HEK293 (cell line): ENCODE results near the gene CAMK1.

Experiments
- CTCF ChIA-PET: fragments of 350-600 bp; formaldehyde crosslinking; extraction: SDS; loops from one replicate; lab custom pipeline; 2021; ENCODE audit warnings: antibody characterized with exemption; lab: Yijun Ruan, JAX
- POLR2A ChIA-PET: fragments of 300-600 bp; formaldehyde crosslinking; extraction: SDS; loops from one replicate; lab custom pipeline; 2020; ENCODE audit warnings: antibody characterized with exemption, inconsistent platforms; lab: Yijun Ruan, JAX
- H3K27ac ChIP-seq: fragments of 200-500 bp; sonication (Bioruptor generic); 2 replicates; pipeline ENCODE4 v1.5.1; 2014; ENCODE audit warnings: low read depth, low read length, control low read depth, inconsistent platforms; ENCODE audit errors: extremely low read depth
- H3K36me3 ChIP-seq, 2 experiments: fragments of 200-500 bp in 1 of 2; sonication (Bioruptor generic) in 1 of 2; 1 replicate in 1 of 2; 2 replicates in 1 of 2; pipeline ENCODE4 v1.5.1; 2014 to 2017; ENCODE audit warnings: inconsistent platforms in 2 of 2, low read length in 2 of 2; ENCODE audit not compliant: control insufficient read depth in 2 of 2, insufficient read depth in 1 of 2
- H3K4me1 ChIP-seq: fragments of 200-500 bp; sonication (Bioruptor generic); 2 replicates; pipeline ENCODE4 v1.5.1; 2014; ENCODE audit warnings: mild to moderate bottlenecking, low read length, inconsistent platforms; ENCODE audit not compliant: control insufficient read depth, insufficient read depth
- H3K4me3 ChIP-seq: 2 replicates; pipeline ENCODE4 v1.5.1; 2011; ENCODE audit warnings: low read depth, mild to moderate bottlenecking, control low read depth, low read length, moderate library complexity
- H3K9me3 ChIP-seq: fragments of 200-500 bp; sonication (Bioruptor generic); 2 replicates; pipeline ENCODE4 v1.5.1; 2014; ENCODE audit warnings: low read depth, low read length, inconsistent platforms; ENCODE audit not compliant: control insufficient read depth, insufficient read depth
- HOXC10 ChIP-seq: sonication (generic); formaldehyde crosslinking; IDR thresholded peaks from 2 replicates; pipeline ENCODE4 v1.8.1; 2023; ENCODE audit warnings: mild to moderate bottlenecking, missing genetic modification reagents
- PRDM1 ChIP-seq: fragments of 450-650 bp; formaldehyde crosslinking; IDR thresholded peaks from 2 replicates; pipeline ENCODE4; 2016; ENCODE audit warnings: missing biosample characterization, missing genetic modification characterization
- PRDM6 ChIP-seq: fragments of 450-650 bp; formaldehyde crosslinking; IDR thresholded peaks from 2 replicates; pipeline ENCODE4 v1.5.1; 2017; ENCODE audit warnings: missing biosample characterization, missing genetic modification characterization
- RBAK ChIP-seq: fragments of 450-650 bp; formaldehyde crosslinking; IDR thresholded peaks from 2 replicates; pipeline ENCODE4 v1.5.1; 2016; ENCODE audit warnings: missing biosample characterization, missing genetic modification characterization
- SCRT2 ChIP-seq: fragments of 450-650 bp; formaldehyde crosslinking; IDR thresholded peaks from 2 replicates; pipeline ENCODE4 v1.5.1; 2016; ENCODE audit warnings: missing biosample characterization, missing genetic modification characterization
- TCF7L2 ChIP-seq: IDR thresholded peaks from 2 replicates; pipeline ENCODE4 v1.6.1; 2011; ENCODE audit warnings: low read depth, mild to moderate bottlenecking, inconsistent platforms, low read length, moderate library complexity, borderline replicate concordance
- ZFP37 ChIP-seq: fragments of 450-650 bp; formaldehyde crosslinking; IDR thresholded peaks from 2 replicates; pipeline ENCODE4 v1.5.1; 2016; ENCODE audit warnings: missing biosample characterization, missing genetic modification characterization
- ZFP41 ChIP-seq: fragments of 450-650 bp; formaldehyde crosslinking; IDR thresholded peaks from 2 replicates; pipeline ENCODE4 v1.5.1; 2016; ENCODE audit warnings: missing biosample characterization, missing genetic modification characterization, borderline replicate concordance
- ZFP69B ChIP-seq: fragments of 450-650 bp; formaldehyde crosslinking; IDR thresholded peaks from 2 replicates; pipeline ENCODE4 v1.5.1; 2016; ENCODE audit warnings: missing biosample characterization, missing genetic modification characterization
- ZNF146 ChIP-seq: fragments of 450-650 bp; formaldehyde crosslinking; IDR thresholded peaks from 2 replicates; pipeline ENCODE4 v1.5.1; 2016; ENCODE audit warnings: missing biosample characterization, missing genetic modification characterization
- ZNF157 ChIP-seq: fragments of 450-650 bp; formaldehyde crosslinking; IDR thresholded peaks from 2 replicates; pipeline ENCODE4 v1.5.1; 2016; ENCODE audit warnings: missing biosample characterization, missing genetic modification characterization
- ZNF202 ChIP-seq: fragments of 450-650 bp; formaldehyde crosslinking; IDR thresholded peaks from 2 replicates; pipeline ENCODE4 v1.5.1; 2016; ENCODE audit warnings: missing biosample characterization, missing genetic modification characterization, borderline replicate concordance
- ZNF221 ChIP-seq: fragments of 450-650 bp; formaldehyde crosslinking; IDR thresholded peaks from 2 replicates; pipeline ENCODE4 v1.5.1; 2017; ENCODE audit warnings: missing biosample characterization, missing genetic modification characterization, borderline replicate concordance
- ZNF274 ChIP-seq, 2 experiments: fragments of 200-500 bp in 1 of 2; fragments of 450-650 bp in 1 of 2; sonication (Bioruptor generic) in 1 of 2; formaldehyde crosslinking in 1 of 2; IDR thresholded peaks; 2 replicates each; pipeline versions ENCODE4 v1.5.1 to v1.6.1; 2014 to 2016; ENCODE audit warnings: borderline replicate concordance in 1 of 2, inconsistent platforms in 1 of 2, low read length in 1 of 2, missing biosample characterization in 1 of 2, missing genetic modification characterization in 1 of 2
- ZNF311 ChIP-seq: fragments of 450-650 bp; formaldehyde crosslinking; IDR thresholded peaks from 2 replicates; pipeline ENCODE4 v1.5.1; 2017; ENCODE audit warnings: missing biosample characterization, missing genetic modification characterization, borderline replicate concordance
- ZNF350 ChIP-seq: fragments of 450-650 bp; formaldehyde crosslinking; IDR thresholded peaks from 2 replicates; pipeline ENCODE4 v1.5.0; 2017; ENCODE audit warnings: missing biosample characterization, mild to moderate bottlenecking, missing genetic modification characterization
- ZNF354C ChIP-seq: fragments of 450-650 bp; formaldehyde crosslinking; IDR thresholded peaks from 2 replicates; pipeline ENCODE4 v1.5.1; 2016; ENCODE audit warnings: missing biosample characterization, missing genetic modification characterization, low read depth, borderline replicate concordance
- ZNF391 ChIP-seq: fragments of 450-650 bp; formaldehyde crosslinking; IDR thresholded peaks from 2 replicates; pipeline ENCODE4 v1.5.1; 2016; ENCODE audit warnings: low read depth, missing biosample characterization, missing genetic modification characterization, borderline replicate concordance
- ZNF501 ChIP-seq: fragments of 450-650 bp; formaldehyde crosslinking; IDR thresholded peaks from 2 replicates; pipeline ENCODE4 v1.5.1; 2016; ENCODE audit warnings: missing biosample characterization, missing genetic modification characterization
- ZNF549 ChIP-seq: fragments of 450-650 bp; IDR thresholded peaks from 2 replicates; pipeline ENCODE4 v1.5.1; 2018; ENCODE audit warnings: missing biosample characterization, missing genetic modification characterization, mild to moderate bottlenecking, inconsistent platforms, moderate library complexity
- ZNF623 ChIP-seq: fragments of 450-650 bp; formaldehyde crosslinking; IDR thresholded peaks from 2 replicates; pipeline ENCODE4 v1.5.1; 2016; ENCODE audit warnings: missing biosample characterization, missing genetic modification characterization
- ZNF843 ChIP-seq: fragments of 450-650 bp; formaldehyde crosslinking; IDR thresholded peaks from 2 replicates; pipeline ENCODE4 v1.5.1; 2016; ENCODE audit warnings: missing biosample characterization, missing genetic modification characterization
- ZSCAN16 ChIP-seq: fragments of 450-650 bp; formaldehyde crosslinking; IDR thresholded peaks from 2 replicates; pipeline ENCODE4 v1.5.1; 2016; ENCODE audit warnings: missing biosample characterization, missing genetic modification characterization
- TF ChIP-seq, protein P1 (sequence below): fragments of 450-650 bp; formaldehyde crosslinking; IDR thresholded peaks from 2 replicates; pipeline ENCODE4 v1.5.1; 2016; ENCODE audit warnings: missing biosample characterization, missing genetic modification characterization
- TF ChIP-seq, protein P2 (sequence below): fragments of 450-650 bp; formaldehyde crosslinking; IDR thresholded peaks from 2 replicates; pipeline ENCODE4 v1.5.1; 2016; ENCODE audit warnings: missing biosample characterization, missing genetic modification characterization
- TF ChIP-seq, protein P3 (sequence below): fragments of 450-650 bp; formaldehyde crosslinking; IDR thresholded peaks from 2 replicates; pipeline ENCODE4 v1.5.1; 2016; ENCODE audit warnings: missing biosample characterization, missing genetic modification characterization
- TF ChIP-seq, protein P4 (sequence below): fragments of 450-650 bp; formaldehyde crosslinking; IDR thresholded peaks from 2 replicates; pipeline ENCODE4 v1.5.1; 2016; ENCODE audit warnings: missing biosample characterization, missing genetic modification characterization

The CAMK1 gene

DNA sequence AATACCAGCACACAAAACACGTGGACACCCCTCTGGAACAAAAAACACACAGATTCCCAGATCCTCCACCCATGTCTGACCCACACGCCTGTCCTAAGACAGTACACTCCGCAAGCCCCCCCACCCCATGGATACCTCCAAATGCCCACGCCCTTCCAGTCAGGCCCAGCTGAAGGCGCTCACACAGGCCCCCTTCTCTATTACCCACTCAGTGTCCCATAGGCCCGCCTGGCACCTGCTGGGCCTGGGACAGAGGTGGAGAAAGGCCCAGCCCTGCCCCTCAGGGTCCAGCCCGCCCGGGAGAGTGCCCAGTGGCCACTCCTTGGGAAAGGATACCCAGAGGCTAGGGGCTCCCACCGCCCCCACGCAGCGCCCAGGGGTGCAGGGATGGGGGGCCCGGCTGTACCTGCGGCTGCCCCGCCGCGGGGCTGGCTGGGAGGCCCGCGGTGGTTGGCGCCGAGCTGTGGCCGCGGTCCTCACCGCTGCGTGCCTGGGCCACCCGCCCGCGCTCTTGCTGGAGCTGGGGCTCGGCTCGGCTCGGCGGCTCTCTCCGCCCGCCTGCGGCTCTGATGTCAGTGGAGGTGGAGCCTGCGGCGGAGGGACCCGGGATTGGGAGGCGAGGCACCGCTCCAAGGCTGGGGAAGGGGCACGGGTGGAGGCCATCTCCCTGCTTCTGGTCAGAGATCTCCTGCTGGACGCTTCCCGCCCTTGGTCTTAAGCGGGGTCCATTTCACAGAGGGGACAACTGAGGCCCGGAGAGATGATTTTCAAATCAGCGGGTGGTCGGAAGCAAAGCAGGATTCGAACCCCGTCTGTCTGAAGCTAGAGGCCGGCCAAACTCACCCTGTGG is at the start of gene CAMK1:
Gene CAMK1 (minus strand): TSS at position 522 of the 850 bp plus-strand sequence. CDS start 2,198 bp downstream, outside the sequence.
- ChIA-PET CTCF (interaction anchor here (0.6 to 0.7 kb wide), 2 partner anchors 9 to 43 kb away, joined by 3 to 4 read pairs; no protein-coding TSS in a partner anchor), POLR2A (interaction anchor here (0.5 to 2.6 kb wide), 11 partner anchors 9 to 383 kb away, joined by 3 to 18 read pairs (median 4); partner anchors contain the start of genes ARPC4, BRPF1, CRELD1 and OGG1)
- peak within 1 kb of the TSS; percentile 67 for H3K4me3 ChIP-seq
- no peaks in the 10 kb centered on the region for H3K9me3 ChIP-seq
- peaks cover 0 to 24% of the 10 kb centered on the region in 2 experiments; a peak in 1 of 3 replicates for H3K36me3 ChIP-seq
- H3K27ac ChIP-seq: peak within 1 kb of the TSS; percentile 76; the same call in 1 of the 2 replicates
- H3K4me1 ChIP-seq: peaks cover 9% of the 10 kb centered on the region
- TF ChIP-seq, protein P1, sequence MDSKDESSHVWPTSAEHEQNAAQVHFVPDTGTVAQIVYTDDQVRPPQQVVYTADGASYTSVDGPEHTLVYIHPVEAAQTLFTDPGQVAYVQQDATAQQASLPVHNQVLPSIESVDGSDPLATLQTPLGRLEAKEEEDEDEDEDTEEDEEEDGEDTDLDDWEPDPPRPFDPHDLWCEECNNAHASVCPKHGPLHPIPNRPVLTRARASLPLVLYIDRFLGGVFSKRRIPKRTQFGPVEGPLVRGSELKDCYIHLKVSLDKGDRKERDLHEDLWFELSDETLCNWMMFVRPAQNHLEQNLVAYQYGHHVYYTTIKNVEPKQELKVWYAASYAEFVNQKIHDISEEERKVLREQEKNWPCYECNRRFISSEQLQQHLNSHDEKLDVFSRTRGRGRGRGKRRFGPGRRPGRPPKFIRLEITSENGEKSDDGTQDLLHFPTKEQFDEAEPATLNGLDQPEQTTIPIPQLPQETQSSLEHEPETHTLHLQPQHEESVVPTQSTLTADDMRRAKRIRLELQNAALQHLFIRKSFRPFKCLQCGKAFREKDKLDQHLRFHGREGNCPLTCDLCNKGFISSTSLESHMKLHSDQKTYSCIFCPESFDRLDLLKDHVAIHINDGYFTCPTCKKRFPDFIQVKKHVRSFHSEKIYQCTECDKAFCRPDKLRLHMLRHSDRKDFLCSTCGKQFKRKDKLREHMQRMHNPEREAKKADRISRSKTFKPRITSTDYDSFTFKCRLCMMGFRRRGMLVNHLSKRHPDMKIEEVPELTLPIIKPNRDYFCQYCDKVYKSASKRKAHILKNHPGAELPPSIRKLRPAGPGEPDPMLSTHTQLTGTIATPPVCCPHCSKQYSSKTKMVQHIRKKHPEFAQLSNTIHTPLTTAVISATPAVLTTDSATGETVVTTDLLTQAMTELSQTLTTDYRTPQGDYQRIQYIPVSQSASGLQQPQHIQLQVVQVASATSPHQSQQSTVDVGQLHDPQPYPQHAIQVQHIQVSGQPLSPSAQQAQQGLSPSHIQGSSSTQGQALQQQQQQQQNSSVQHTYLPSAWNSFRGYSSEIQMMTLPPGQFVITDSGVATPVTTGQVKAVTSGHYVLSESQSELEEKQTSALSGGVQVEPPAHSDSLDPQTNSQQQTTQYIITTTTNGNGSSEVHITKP (tag by site-specific recombination): no peak; the same call in 1 of the 2 replicates
- TF ChIP-seq ZFP69B (no peak), ZNF501 (tag by site-specific recombination) (no peak), ZNF350 (tag by site-specific recombination) (no peak), TCF7L2 (no peak), ZSCAN16 (tag by site-specific recombination) (no peak), ZNF311 (tag by site-specific recombination) (no peak), ZNF623 (no peak), ZNF157 (tag by site-specific recombination) (no peak), ZFP41 (tag by site-specific recombination) (no peak), ZNF549 (tag by site-specific recombination) (no peak), PRDM6 (tag by site-specific recombination) (no peak), ZNF221 (tag by site-specific recombination) (no peak), PRDM1 (tag by site-specific recombination) (no peak), HOXC10 (CRISPR knock-in tag) (no peak), ZNF274 (IDR thresholded peaks at IDR 0.05; ENCODE audit: low read length) (no peak), ZNF274 (tag by site-specific recombination; IDR thresholded peaks at IDR 0.05; ENCODE audit: borderline replicate concordance) (no peak), ZNF202 (tag by site-specific recombination) (no peak), SCRT2 (tag by site-specific recombination) (no peak), ZNF391 (tag by site-specific recombination) (no peak), ZNF146 (no peak), ZFP37 (tag by site-specific recombination) (no peak), ZNF354C (no peak), RBAK (tag by site-specific recombination) (no peak), ZNF843 (no peak)
- TF ChIP-seq, protein P2, sequence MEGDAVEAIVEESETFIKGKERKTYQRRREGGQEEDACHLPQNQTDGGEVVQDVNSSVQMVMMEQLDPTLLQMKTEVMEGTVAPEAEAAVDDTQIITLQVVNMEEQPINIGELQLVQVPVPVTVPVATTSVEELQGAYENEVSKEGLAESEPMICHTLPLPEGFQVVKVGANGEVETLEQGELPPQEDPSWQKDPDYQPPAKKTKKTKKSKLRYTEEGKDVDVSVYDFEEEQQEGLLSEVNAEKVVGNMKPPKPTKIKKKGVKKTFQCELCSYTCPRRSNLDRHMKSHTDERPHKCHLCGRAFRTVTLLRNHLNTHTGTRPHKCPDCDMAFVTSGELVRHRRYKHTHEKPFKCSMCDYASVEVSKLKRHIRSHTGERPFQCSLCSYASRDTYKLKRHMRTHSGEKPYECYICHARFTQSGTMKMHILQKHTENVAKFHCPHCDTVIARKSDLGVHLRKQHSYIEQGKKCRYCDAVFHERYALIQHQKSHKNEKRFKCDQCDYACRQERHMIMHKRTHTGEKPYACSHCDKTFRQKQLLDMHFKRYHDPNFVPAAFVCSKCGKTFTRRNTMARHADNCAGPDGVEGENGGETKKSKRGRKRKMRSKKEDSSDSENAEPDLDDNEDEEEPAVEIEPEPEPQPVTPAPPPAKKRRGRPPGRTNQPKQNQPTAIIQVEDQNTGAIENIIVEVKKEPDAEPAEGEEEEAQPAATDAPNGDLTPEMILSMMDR: no peak
- TF ChIP-seq, protein P3, sequence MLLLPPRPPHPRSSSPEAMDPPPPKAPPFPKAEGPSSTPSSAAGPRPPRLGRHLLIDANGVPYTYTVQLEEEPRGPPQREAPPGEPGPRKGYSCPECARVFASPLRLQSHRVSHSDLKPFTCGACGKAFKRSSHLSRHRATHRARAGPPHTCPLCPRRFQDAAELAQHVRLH: no peak
- TF ChIP-seq, protein P4, sequence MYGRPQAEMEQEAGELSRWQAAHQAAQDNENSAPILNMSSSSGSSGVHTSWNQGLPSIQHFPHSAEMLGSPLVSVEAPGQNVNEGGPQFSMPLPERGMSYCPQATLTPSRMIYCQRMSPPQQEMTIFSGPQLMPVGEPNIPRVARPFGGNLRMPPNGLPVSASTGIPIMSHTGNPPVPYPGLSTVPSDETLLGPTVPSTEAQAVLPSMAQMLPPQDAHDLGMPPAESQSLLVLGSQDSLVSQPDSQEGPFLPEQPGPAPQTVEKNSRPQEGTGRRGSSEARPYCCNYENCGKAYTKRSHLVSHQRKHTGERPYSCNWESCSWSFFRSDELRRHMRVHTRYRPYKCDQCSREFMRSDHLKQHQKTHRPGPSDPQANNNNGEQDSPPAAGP: no peak; the same call in 1 of the 2 replicates
